PC-9 (cell line): ENCODE measurements around the gene GUCA2B.

Source experiments
- EZH2 ChIP-seq: fragments of 200-600 bp; sonication (generic); IDR thresholded peaks from 2 replicates; pipeline ENCODE4 v1.8.0; 2017; ENCODE audit warnings: antibody characterized with exemption, low read depth
- TF ChIP-seq, protein P1 (sequence below): fragments of 200-600 bp; sonication (generic); conservative IDR thresholded peaks from 2 replicates; pipeline ENCODE4 v1.6.1; 2017; ENCODE audit warnings: mixed run types, antibody characterized with exemption, mild to moderate bottlenecking, moderate library complexity

DNA sequence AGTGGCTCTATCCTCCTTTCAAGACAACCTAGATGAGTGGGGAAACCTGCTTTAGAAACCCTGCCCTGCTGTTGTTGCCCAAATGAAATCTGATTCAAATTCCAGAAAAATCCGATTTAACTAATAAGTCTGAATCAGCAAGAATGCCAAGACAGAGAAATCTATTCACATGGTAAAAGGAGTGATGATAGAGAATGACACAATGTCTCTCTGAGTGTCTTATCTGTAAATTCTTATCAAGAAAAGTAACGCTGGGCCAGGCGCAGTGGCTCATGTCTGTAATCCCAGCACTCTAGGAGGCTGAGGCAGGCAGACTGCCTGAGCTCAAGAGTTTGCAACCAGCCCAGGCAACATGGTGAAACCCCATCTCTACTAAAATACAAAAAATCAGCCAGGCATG, 25.0 kb downstream of the GUCA2B start:
- TF ChIP-seq, protein P1, sequence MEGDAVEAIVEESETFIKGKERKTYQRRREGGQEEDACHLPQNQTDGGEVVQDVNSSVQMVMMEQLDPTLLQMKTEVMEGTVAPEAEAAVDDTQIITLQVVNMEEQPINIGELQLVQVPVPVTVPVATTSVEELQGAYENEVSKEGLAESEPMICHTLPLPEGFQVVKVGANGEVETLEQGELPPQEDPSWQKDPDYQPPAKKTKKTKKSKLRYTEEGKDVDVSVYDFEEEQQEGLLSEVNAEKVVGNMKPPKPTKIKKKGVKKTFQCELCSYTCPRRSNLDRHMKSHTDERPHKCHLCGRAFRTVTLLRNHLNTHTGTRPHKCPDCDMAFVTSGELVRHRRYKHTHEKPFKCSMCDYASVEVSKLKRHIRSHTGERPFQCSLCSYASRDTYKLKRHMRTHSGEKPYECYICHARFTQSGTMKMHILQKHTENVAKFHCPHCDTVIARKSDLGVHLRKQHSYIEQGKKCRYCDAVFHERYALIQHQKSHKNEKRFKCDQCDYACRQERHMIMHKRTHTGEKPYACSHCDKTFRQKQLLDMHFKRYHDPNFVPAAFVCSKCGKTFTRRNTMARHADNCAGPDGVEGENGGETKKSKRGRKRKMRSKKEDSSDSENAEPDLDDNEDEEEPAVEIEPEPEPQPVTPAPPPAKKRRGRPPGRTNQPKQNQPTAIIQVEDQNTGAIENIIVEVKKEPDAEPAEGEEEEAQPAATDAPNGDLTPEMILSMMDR, result no peak
- TF ChIP-seq EZH2, result no peak
